ENCODE measurements around the gene MTMR1.

DNA sequence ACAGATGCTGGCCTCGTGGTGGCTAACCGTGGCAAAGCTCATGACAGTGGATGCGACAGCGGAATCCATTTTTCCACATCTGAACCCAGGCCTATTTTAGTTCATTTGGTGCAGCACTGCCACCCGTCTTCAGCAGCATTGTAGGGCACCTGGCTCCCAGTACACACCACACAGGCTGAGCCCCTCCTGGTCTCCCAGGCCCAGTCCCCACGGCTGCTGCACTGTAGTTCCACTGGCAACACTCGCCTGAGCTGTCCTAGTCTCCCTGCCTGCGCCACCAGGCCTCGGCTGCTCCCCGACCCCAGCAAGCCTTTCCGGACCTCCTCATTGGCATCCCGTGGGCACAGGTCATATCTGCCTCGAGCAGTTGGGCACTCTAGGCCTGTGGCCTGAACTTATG is 76.2 kb downstream of the MTMR1 start:
- TF ChIP-seq GATA2 (IDR thresholded peaks at IDR 0.05; ENCODE audit: low read depth, low read length) (no peak), GATA3 (IDR thresholded peaks at IDR 0.05; ENCODE audit: low read depth, low read length) (no peak)

Data from SH-SY5Y (cell line).